Measurements from ENCODE around the gene CCDC54.

- TF ChIP-seq CTCF (IDR thresholded peaks at IDR 0.05) = no peak
- TF ChIP-seq POLR2A (IDR thresholded peaks at IDR 0.05) = no peak
These were observed 15.6 kb upstream of the CCDC54 start for GRCh38 chr3:107361633-107362032.

All from lower leg skin (tissue), 3 donors.